H9 (cell line): ENCODE results near the gene C19orf85. TPM values are rescaled to one million over a fixed set of nuclear protein-coding genes. Genes with fewer than 3 reads are reported as not detected.

ENCODE experiments used
- DNase-seq: peaks from one replicate; pipeline ENCODE4 v3.0.0-alpha.2; 2017
- H2AFZ ChIP-seq: one replicate; pipeline ENCODE4 v1.6.1; 2013; ENCODE audit warnings: mild to moderate bottlenecking, low read length, control low read depth, moderate library complexity
- H2AK5ac ChIP-seq: 2 replicates; pipeline ENCODE4 v1.6.1; 2013; ENCODE audit warnings: low read length, control low read depth, mixed read lengths; ENCODE audit not compliant: insufficient read length
- H2BK120ac ChIP-seq: one replicate; pipeline ENCODE4 v1.6.1; 2013; ENCODE audit warnings: low read depth, mild to moderate bottlenecking, low read length, control low read depth, inconsistent platforms; ENCODE audit not compliant: poor library complexity, severe bottlenecking
- H2BK12ac ChIP-seq: 2 replicates; pipeline ENCODE4 v1.6.1; 2013; ENCODE audit warnings: low read length, control low read depth, mixed read lengths, low read depth; ENCODE audit not compliant: insufficient read length
- H2BK15ac ChIP-seq: 2 replicates; pipeline ENCODE4 v1.6.1; 2013; ENCODE audit warnings: low read depth, low read length, control low read depth
- H2BK20ac ChIP-seq: one replicate; pipeline ENCODE4 v1.6.1; 2013; ENCODE audit warnings: low read depth, mild to moderate bottlenecking, low read length, control low read depth, inconsistent platforms; ENCODE audit not compliant: poor library complexity, severe bottlenecking
- H2BK5ac ChIP-seq: 2 replicates; pipeline ENCODE4 v1.6.1; 2013; ENCODE audit warnings: low read length, control low read depth, mixed read lengths; ENCODE audit not compliant: insufficient read length
- H3K14ac ChIP-seq: 2 replicates; pipeline ENCODE4 v1.6.1; 2013; ENCODE audit warnings: low read length, control low read depth; ENCODE audit not compliant: insufficient read depth
- H3K18ac ChIP-seq: 2 replicates; pipeline ENCODE4 v1.6.1; 2013; ENCODE audit warnings: low read depth, mild to moderate bottlenecking, mixed read lengths, low read length, control low read depth; ENCODE audit not compliant: insufficient read length
- H3K23ac ChIP-seq: 2 replicates; pipeline ENCODE4 v1.6.1; 2013; ENCODE audit warnings: low read length, control low read depth, mixed read lengths, low read depth; ENCODE audit not compliant: insufficient read length
- H3K23me2 ChIP-seq: 2 replicates; pipeline ENCODE4 v1.6.1; 2013; ENCODE audit warnings: low read depth, mild to moderate bottlenecking, mixed read lengths, low read length, control low read depth; ENCODE audit not compliant: insufficient read length, poor library complexity, severe bottlenecking
- H3K27ac ChIP-seq: 2 replicates; pipeline ENCODE4 v1.5.1; 2013; ENCODE audit warnings: low read length, control low read depth, mixed read lengths, low read depth; ENCODE audit not compliant: insufficient read length
- H3K27me3 ChIP-seq: 2 replicates; pipeline ENCODE4 v1.6.1; 2013; ENCODE audit warnings: low read length, control low read depth, inconsistent platforms; ENCODE audit not compliant: insufficient read depth
- H3K4ac ChIP-seq: 2 replicates; pipeline ENCODE4 v1.6.1; 2013; ENCODE audit warnings: low read depth, mild to moderate bottlenecking, control low read depth, inconsistent platforms, low read length, moderate library complexity
- H3K4me1 ChIP-seq: 2 replicates; pipeline ENCODE4 v1.6.1; 2013; ENCODE audit warnings: low read length, control low read depth, inconsistent platforms; ENCODE audit not compliant: insufficient read depth
- H3K4me2 ChIP-seq: 2 replicates; pipeline ENCODE4 v1.6.1; 2013; ENCODE audit warnings: low read length, control low read depth, mixed read lengths; ENCODE audit not compliant: insufficient read length, insufficient read depth
- H3K56ac ChIP-seq: 2 replicates; pipeline ENCODE4 v1.6.1; 2013; ENCODE audit warnings: low read depth, mild to moderate bottlenecking, mixed read lengths, low read length, control low read depth; ENCODE audit not compliant: insufficient read length
- H3K79me1 ChIP-seq: 2 replicates; pipeline ENCODE4 v1.6.1; 2013; ENCODE audit warnings: low read depth, mild to moderate bottlenecking, moderate library complexity, low read length, control low read depth, inconsistent platforms; ENCODE audit not compliant: insufficient read depth, poor library complexity, severe bottlenecking
- H3K79me2 ChIP-seq: 2 replicates; pipeline ENCODE4 v1.6.1; 2013; ENCODE audit warnings: low read length, control low read depth, inconsistent platforms; ENCODE audit not compliant: insufficient read depth
- H3K9ac ChIP-seq: 2 replicates; pipeline ENCODE4 v1.6.1; 2013; ENCODE audit warnings: low read length, control low read depth, mixed read lengths; ENCODE audit not compliant: insufficient read length; ENCODE audit errors: extremely low read depth
- H3K9me3 ChIP-seq: one replicate; pipeline ENCODE4 v1.6.1; 2013; ENCODE audit warnings: low read depth, low read length, inconsistent platforms; ENCODE audit not compliant: control insufficient read depth
- H3T11ph ChIP-seq: one replicate; pipeline ENCODE4 v1.6.1; 2013; ENCODE audit warnings: mild to moderate bottlenecking, low read length, control low read depth, inconsistent platforms
- H4K20me1 ChIP-seq: one replicate; pipeline ENCODE4 v1.6.1; 2013; ENCODE audit not compliant: control insufficient read depth, insufficient read length, insufficient read depth
- H4K5ac ChIP-seq: 2 replicates; pipeline ENCODE4 v1.6.1; 2013; ENCODE audit warnings: low read depth, mild to moderate bottlenecking, mixed read lengths, low read length, control low read depth; ENCODE audit not compliant: insufficient read length
- H4K8ac ChIP-seq: replicated peaks from 2 replicates; pipeline ENCODE4 v1.6.1; 2013; ENCODE audit warnings: low read length, control low read depth, mixed read lengths, low read depth; ENCODE audit not compliant: insufficient read length
- H4K91ac ChIP-seq: 2 replicates; pipeline ENCODE4 v1.6.1; 2013; ENCODE audit warnings: low read depth, mild to moderate bottlenecking, moderate library complexity, mixed read lengths, low read length, control low read depth; ENCODE audit not compliant: insufficient read length
- H3K27ac Mint-ChIP-seq, 3 experiments: 2 replicates in 2 of 3; 3 replicates in 1 of 3; pipeline ENCODE4 v1.8.0; 2020 to 2021; ENCODE audit warnings: mixed read lengths in 3 of 3, mild to moderate bottlenecking in 1 of 3, moderate library complexity in 1 of 3
- H3K27me3 Mint-ChIP-seq: 2 replicates; pipeline ENCODE4 v1.8.0; 2021; ENCODE audit warnings: low read depth, mild to moderate bottlenecking, moderate library complexity, mixed read lengths
- H3K36me3 Mint-ChIP-seq, 3 experiments: 2 replicates in 2 of 3; 3 replicates in 1 of 3; pipeline ENCODE4 v1.8.0; 2020 to 2021; ENCODE audit warnings: low read depth in 3 of 3, mixed read lengths in 3 of 3; ENCODE audit not compliant: insufficient read depth in 1 of 3
- H3K4me1 Mint-ChIP-seq, 2 experiments: 2 replicates each; pipeline ENCODE4 v1.8.0; 2020; ENCODE audit warnings: mixed read lengths in 2 of 2
- H3K4me3 Mint-ChIP-seq, 2 experiments: 2 replicates in 1 of 2; 3 replicates in 1 of 2; pipeline ENCODE4 v1.8.0; 2020 to 2021; ENCODE audit warnings: mild to moderate bottlenecking in 2 of 2, mixed read lengths in 2 of 2, moderate library complexity in 1 of 2
- H3K9me3 Mint-ChIP-seq, 2 experiments: 2 replicates in 1 of 2; 3 replicates in 1 of 2; pipeline ENCODE4 v1.8.0; 2020; ENCODE audit warnings: mild to moderate bottlenecking in 2 of 2, mixed read lengths in 2 of 2, moderate library complexity in 1 of 2
- WGBS: extraction: QIAGEN DNeasy Blood & Tissue Kit; methylation state at CpG from one replicate; pipeline ENCODE4 v1.1.7; 2013; ENCODE audit warnings: missing lambda C conversion rate, low lambda C conversion rate, mixed read lengths; ENCODE audit not compliant: insufficient read length; ENCODE audit errors: extremely low coverage; 5-methylcytosine and 5-hydroxymethylcytosine counted together
- total RNA-seq: library from RNA; stranded (reverse); gene quantifications from 2 replicates; pipeline ENCODE4 v1.2.1, GENCODE V29; 2021
- TF ChIP-seq, protein P1 (sequence below): fragments of 200-600 bp; sonication (generic); conservative IDR thresholded peaks from 3 replicates; pipeline ENCODE4 v1.8.0; 2021; ENCODE audit warnings: antibody characterized with exemption, mild to moderate bottlenecking

C19orf85 gene
- total RNA-seq, 1 experiment from 2014 or later, result 1.2 TPM

GRCh38 chr19:55459950-55460657 lies 4.4 kb downstream of the C19orf85 start:
- Histone ChIP-seq H2BK5ac (no peak overlapping the region), H4K20me1 (no peaks in the 10 kb centered on the region), H2BK12ac (no peak overlapping the region), H2BK15ac (no peak overlapping the region), H3K4ac (no peak overlapping the region), H3K79me2 (0 out of 2 replicates have a peak, but pooled peaks cover 4% of the 10 kb centered on the region), H2AFZ (no peak overlapping the region), H3K79me1 (no peaks in the 10 kb centered on the region), H3K23ac (no peak overlapping the region), H3T11ph (no peak overlapping the region), H4K8ac (no peak overlapping the region), H3K9ac (no peak overlapping the region), H3K27me3 (no peaks in the 10 kb centered on the region), H3K56ac (no peak overlapping the region), H4K5ac (no peak overlapping the region), H3K23me2 (peaks cover 5% of the 10 kb centered on the region), H3K4me1 (peaks cover 5% of the 10 kb centered on the region; the same call in 1 of the 2 replicates), H2BK20ac (no peak overlapping the region), H3K18ac (no peak overlapping the region), H2BK120ac (no peak overlapping the region), H4K91ac (no peak overlapping the region), H3K27ac (no peak overlapping the region), H3K14ac (no peak overlapping the region), H3K4me2 (peak overlapping the region; percentile 43), H3K9me3 (no peaks in the 10 kb centered on the region), H2AK5ac (no peak overlapping the region)
- Mint-ChIP-seq H3K36me3 (peaks cover 8 to 14% (median 8%) of the 10 kb centered on the region in 3 experiments; a peak in 6 of 7 replicates), H3K4me1 (peaks cover 19 to 34% of the 10 kb centered on the region in 2 experiments), H3K27ac (peak overlapping the region in 1 of 3 experiments; percentile 34; a peak in 1 of 7 replicates), H3K9me3 (peaks cover 0 to 3% of the 10 kb centered on the region in 2 experiments; a peak in 1 of 5 replicates), H3K27me3 (peaks cover 6% of the 10 kb centered on the region), H3K4me3 (peak overlapping the region; percentile 84 to 90)
- TF ChIP-seq, protein P1, sequence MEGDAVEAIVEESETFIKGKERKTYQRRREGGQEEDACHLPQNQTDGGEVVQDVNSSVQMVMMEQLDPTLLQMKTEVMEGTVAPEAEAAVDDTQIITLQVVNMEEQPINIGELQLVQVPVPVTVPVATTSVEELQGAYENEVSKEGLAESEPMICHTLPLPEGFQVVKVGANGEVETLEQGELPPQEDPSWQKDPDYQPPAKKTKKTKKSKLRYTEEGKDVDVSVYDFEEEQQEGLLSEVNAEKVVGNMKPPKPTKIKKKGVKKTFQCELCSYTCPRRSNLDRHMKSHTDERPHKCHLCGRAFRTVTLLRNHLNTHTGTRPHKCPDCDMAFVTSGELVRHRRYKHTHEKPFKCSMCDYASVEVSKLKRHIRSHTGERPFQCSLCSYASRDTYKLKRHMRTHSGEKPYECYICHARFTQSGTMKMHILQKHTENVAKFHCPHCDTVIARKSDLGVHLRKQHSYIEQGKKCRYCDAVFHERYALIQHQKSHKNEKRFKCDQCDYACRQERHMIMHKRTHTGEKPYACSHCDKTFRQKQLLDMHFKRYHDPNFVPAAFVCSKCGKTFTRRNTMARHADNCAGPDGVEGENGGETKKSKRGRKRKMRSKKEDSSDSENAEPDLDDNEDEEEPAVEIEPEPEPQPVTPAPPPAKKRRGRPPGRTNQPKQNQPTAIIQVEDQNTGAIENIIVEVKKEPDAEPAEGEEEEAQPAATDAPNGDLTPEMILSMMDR, result no peak
- DNase-seq, result no peak
- WGBS, result no CpG with 5 or more reads among the region's 16 CpGs
